Measurements from ENCODE around the gene MT1B.
"Not testable (repeated sequence)": the region's sequence is repeated elsewhere in the genome, so short reads cannot be mapped to it uniquely, and the experiment has no call there.

MT1B gene

DNA sequence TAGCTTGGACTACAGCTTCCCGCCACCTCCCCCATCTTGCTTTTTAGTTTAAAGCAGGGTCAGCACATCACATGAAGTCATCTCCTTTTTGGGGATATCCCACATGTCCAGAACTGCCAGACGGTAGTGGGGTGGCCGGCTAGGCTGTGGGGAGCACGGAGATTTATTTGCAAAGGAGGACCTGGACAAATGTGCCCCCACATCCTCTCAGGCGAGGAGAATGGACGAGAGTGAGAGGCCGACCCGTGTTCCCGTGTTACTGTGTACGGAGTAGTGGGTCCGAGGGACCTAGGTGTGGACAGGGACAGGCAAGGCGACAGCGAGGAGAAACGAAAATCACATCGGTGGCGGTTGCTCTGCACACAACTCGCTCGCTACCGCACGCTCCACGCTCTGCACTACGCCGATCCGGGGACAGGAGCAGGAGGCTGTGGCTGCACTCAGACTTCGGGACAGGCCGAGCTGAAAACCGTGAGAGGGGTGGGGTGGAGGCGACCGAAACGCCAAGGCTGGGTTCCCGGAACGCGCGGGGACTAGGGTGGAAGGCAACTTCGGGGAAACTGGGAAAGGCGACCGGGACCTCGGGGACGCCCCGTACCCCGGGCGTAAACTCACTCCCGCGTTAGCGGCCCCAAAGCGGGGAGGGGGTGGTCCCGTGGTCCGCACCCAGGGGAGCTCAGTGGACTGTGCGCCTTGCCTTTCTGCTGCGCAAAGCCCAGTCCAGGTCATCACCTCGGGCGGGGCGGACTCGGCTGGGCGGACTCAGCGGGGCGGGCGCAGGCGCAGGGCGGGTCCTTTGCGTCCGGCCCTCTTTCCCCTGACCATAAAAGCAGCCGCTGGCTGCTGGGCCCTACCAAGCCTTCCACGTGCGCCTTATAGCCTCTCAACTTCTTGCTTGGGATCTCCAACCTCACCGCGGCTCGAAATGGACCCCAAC lies 13.6 kb upstream of the MT1B start, which contains the start of gene MT1A:
MT1A (plus strand) TSS at position 853 of the 937 bp plus-strand sequence; CDS start at position 926, 73 bp downstream.
- no peak for DNase-seq (ENCODE audit: low read depth)

GRCh38 chr16:56639045-56639444 lies 12.6 kb upstream of the MT1B start:
- DNase-seq (ENCODE audit: low read depth), result no peak

- no peak for DNase-seq (ENCODE audit: low read depth)
Measured at GRCh38 chr16:56640076-56640475, 11.6 kb upstream of the MT1B start.

- no peak for DNase-seq (ENCODE audit: low read depth)
Measured at GRCh38 chr16:56641166-56641565, 10.5 kb upstream of the MT1B start.

- peak; percentile 39 for DNase-seq (ENCODE audit: low read depth)
Measured at GRCh38 chr16:56643080-56643778, 8.5 kb upstream of the MT1B start.

- DNase-seq (ENCODE audit: low read depth), result no peak
Measured at GRCh38 chr16:56643833-56644232, 7.9 kb upstream of the MT1B start.

- DNase-seq (ENCODE audit: low read depth), result no peak
Measured at GRCh38 chr16:56645311-56645710, 6.4 kb upstream of the MT1B start.

- DNase-seq (ENCODE audit: low read depth), result no peak
Measured at GRCh38 chr16:56645838-56646237, 5.8 kb upstream of the MT1B start.

DNA sequence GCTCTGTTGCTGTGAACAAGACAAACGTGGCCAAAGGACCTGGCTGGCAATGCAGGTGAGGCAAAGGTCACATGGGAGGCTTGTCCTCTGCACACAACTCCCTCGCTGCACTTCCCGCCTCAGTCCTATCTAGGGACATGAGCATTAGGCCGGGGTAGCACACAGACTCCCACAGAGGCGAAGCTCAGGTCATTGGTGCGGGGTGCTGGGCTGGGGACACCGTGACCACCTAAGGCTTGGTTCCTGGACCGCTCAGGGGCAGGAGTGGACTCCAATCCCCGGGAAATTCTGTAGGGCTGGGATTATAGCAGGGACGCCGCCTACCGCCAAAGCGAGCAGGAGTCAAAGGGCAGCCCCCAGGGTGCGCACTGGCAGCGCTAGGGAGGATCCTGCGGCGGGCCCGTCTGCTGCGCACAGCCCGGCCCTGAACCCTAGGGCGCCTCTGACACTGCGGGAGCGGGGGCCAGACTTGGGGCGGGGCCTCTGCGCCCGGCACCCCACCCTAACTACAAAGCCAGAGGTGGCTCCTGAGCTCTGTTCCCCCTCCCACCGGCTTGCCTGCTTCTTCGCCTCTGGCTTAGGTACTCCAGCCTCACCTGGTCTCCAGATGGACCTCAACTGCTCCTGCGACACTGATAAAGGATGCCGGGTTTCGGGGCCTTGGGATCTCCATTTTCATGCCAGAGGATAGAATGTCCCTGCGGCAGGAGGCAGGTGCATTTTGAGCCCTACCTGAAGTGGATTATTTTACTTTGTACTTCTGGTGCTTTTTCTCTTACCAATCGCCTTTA lies 3.9 kb upstream of the MT1B start:
- no peak for DNase-seq (ENCODE audit: low read depth)

DNA sequence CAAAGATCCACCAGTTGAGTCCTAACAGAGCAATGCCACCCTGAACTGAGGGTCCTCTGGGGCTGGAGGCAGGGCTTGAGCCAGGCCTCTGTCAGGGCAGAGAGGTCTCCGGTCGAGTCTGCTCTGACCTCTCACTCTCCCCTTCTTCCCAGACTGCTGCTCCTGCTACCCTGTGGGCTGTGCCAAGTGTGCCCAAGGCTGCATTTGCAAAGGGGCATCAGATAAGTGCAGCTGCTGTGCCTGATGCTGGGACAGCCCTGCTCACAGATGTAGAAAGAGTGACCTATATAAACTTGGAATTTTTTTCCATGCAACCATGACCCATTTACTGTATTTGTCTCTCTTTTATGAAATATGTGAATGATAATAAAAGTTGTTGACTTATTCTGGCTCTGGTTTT lies 2.4 kb upstream of the MT1B start:
- no peak for DNase-seq (ENCODE audit: low read depth)

DNA sequence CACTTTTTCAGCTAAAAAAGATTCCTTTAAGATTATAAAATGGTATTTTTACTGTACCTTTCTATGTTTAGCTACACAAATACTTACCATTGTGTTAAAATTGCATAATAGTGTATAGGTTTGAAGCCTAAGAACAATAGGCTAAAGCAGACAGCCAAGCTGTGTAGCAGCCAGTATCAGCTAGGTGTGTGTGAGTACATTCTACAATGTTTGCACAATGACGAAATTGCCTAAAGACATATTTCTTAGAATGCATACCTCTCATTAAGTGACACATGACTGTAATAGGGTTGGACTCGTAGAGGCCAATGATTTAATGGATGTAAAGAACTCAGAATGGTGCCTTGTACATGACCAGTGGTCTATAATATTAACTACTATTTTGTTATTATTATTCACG lies 1.9 kb upstream of the MT1B start:
- DNase-seq (ENCODE audit: low read depth), result no peak

DNA sequence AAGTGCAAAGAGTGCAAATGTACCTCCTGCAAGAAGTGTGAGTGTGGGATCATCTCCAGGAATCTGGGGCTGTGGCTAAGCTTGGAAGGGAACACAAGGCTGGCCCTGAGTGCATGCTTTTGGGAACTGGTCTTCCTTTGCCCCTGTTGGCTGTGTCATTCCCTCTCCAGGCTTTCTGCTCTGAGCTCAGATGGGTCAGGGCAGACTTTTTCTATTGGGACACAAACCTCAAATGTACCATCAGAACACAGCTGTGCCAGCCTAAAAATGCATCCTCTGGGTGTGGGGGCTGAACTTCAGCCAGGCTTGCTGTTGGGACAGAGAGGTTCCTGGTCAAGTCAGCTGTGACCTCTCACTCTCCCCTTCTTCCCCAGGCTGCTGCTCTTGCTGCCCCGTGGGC lies 914 bp downstream of the MT1B start:
- no peak for DNase-seq (ENCODE audit: low read depth)

DNA sequence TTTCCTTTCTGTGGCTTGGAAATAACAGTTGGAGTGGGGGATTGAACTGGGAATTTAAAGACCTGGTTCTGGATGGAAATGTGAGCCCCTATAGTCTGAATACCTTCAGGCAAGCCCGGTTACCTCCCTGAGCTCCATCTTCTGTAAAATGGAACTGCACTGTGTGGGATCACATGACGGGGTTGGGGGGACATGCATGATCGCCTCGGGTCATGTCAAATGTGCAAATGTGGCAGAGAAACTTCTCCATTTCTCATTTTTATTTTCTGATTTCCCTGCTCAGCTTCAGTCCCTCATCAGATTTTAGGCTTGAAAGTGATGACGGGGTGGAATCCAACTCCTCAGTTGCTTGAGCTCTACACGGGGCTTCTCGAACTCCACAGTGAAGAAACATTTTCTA lies 1.5 kb downstream of the MT1B start:
- DNase-seq (ENCODE audit: low read depth), result no peak

DNA sequence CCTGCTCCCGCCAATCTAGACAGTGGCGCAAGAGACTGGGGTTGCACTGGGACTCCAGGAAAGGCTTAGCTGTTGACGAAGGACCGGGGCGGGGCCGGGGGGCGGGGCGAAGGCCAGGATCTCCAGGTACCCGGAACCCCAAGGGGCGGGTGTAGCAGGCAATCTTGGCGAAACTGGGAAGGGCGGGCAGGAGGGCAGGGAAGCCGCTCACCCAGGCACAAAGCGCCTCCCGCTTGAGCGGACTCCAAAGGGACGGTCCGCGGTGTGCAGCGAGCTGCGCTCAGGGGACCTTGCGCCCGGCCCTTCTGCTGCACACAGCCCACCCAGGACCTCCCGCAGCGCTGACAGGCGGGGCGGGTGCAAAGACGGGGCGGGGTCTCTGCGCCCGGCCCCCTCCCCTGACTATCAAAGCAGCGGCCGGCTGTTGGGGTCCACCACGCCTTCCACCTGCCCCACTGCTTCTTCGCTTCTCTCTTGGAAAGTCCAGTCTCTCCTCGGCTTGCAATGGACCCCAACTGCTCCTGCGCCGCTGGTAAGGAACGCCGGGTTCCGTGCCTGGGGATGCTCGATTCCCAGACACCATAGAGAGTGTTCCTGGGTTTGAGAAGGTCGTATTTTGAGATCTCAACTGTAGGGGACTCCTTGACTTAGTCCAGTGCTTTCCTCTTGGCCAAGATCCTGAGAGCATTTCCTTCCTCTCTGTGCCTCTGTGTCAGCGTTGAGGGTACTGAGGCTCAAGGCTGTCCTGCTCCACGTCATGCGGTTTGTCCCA lies 6.1 kb downstream of the MT1B start, which contains the start of gene MT1F:
MT1F (plus strand) TSS at position 405 of the 772 bp plus-strand sequence; CDS start at position 505, 100 bp downstream.
- peak; percentile 51 for DNase-seq (ENCODE audit: low read depth)

GRCh38 chr16:56658327-56658875 lies 6.7 kb downstream of the MT1B start:
- DNase-seq (ENCODE audit: low read depth), result no peak

DNA sequence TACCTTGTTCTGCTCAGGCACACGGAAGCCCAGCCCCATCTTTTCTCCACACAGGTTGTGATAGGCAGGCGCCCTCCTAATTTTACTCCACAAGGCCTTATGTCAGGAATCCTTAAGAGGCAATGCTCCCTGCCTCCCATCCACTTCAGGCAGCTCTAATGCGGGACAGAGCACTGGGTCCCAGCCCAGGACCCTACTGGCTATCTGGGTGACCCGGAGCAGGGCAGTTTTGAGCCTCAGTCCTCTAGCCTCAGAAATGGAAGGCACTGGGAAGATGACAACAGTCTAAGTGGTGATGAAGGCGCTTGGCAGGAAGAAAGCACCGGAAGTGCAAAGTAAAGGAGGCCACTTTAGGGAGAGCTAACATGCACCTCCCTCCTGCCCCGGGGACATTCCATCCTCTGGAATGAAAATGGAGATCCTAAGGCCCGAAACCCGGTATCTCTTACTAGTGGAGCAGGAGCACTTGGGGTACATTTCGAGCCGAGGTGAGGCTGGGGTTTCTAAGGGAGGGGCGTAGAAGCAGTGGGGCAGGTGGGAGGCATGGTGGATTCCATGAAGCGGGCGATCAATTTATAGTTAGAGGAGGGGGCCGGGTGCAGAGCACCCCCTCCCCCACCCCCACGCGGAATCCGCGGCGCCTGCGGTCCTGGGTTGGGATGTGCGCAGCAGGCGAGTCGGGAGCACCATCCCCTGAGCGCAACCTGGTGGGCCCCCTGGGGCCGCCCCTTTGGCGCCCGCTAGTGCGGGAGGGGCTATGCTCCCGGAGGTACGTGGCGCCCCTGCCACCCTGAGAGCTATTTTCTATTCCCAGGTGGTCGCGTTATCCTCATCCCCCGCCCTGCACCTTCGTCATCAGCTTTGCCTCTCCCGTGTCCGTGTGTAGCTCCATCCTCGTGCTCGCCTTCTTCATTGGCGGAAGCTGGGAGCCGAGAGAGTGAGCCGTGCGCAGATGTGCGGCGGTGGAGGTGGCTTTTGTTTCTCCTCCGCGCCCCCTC lies 11.0 kb downstream of the MT1B start:
- no peak for DNase-seq (ENCODE audit: low read depth)

GRCh38 chr16:56664506-56664905 lies 12.8 kb downstream of the MT1B start:
- no peak for DNase-seq (ENCODE audit: low read depth)

DNA sequence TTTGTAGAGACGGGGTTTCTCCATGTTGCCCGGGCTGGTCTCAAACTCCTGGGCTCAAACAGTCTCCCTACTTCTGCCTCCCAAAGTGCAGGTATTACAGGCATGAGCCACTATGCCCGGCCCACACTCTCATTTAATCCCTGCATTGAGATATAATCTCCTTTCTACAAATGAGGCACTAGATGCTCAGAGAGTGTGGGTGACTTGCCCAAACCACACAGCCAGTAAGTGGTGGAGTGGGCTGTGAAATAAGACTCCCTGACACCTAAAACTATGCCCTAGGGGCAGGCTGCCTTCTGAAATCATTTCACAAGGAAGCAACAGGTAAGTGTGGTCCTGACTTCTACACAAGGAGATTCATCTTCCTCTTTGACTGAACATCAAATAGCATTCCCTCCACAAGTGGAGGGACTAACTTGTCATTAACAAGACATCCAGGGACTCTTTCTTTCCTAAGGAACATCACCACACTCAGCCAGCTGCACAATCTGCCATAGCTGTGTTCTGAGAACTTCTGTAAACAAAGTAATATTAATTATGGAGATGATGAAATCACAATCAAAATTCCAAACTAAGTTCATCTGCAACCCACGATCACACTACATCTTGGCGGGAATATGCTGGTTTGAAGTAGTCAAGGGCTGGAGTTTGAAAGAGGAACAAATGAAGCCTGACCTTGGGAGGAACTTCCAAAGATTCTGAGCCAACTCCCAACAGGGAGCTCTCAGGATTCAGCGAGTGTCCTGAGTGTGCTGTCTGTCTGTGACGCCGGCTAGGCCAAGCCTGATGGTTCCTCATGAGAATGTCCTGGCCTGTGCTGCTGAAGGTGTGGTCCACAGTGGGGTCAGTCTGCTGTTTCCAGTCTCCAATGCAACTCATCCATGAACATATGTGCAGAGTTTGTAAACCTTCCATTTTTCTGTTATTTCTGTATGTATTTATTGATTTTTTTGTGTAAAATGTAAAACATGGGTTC lies 13.9 kb downstream of the MT1B start:
- not testable (repeated sequence) for DNase-seq (ENCODE audit: low read depth)
